ENCODE results near the gene INPP5F. TPM values are rescaled to one million over a fixed set of nuclear protein-coding genes. Genes with fewer than 3 reads are reported as not detected.

INPP5F gene
- total and polyA plus RNA-seq, 11 donors = 3.0 to 9.9 (median 6.4) TPM

GRCh38 chr10:119759832-119760231, 34.0 kb downstream of the INPP5F start:
- intact Hi-C loops (cut with DNase I) = loop anchor here in 5 of 10 donors (5.0 to 10.0 kb wide), 5 partner anchors 45 to 575 kb away; no protein-coding TSS in a partner anchor
- 92 to 97% (median 94%) methylated on average over 5 of the region's 5 CpGs for WGBS, 4 donors

GRCh38 chr10:119761106-119761505, 35.3 kb downstream of the INPP5F start:
- H3K4me3 ChIP-seq = no peak overlapping the region
- H3K9me3 ChIP-seq = no peaks in the 10 kb centered on the region
- WGBS, 4 donors = 86 to 93% (median 87%) methylated on average over 3 of the region's 3 CpGs
- DNase-seq (no peak), ATAC-seq (peak in 1 of 4 donors; percentile 42)
- H3K36me3 ChIP-seq = peaks cover 0 to 3% (median 0%) of the 10 kb centered on the region in 9 donors
- intact Hi-C loops (cut with DNase I) = no loop called here
- H3K27ac ChIP-seq = peak overlapping the region in 1 of 12 donors; percentile 69
- no peaks in the 10 kb centered on the region for H3K27me3 ChIP-seq
- peaks cover 0 to 4% (median 0%) of the 10 kb centered on the region in 12 donors for H3K4me1 ChIP-seq
- no peak for TF ChIP-seq POLR2A (IDR thresholded peaks at IDR 0.05)
- TF ChIP-seq, protein P1, sequence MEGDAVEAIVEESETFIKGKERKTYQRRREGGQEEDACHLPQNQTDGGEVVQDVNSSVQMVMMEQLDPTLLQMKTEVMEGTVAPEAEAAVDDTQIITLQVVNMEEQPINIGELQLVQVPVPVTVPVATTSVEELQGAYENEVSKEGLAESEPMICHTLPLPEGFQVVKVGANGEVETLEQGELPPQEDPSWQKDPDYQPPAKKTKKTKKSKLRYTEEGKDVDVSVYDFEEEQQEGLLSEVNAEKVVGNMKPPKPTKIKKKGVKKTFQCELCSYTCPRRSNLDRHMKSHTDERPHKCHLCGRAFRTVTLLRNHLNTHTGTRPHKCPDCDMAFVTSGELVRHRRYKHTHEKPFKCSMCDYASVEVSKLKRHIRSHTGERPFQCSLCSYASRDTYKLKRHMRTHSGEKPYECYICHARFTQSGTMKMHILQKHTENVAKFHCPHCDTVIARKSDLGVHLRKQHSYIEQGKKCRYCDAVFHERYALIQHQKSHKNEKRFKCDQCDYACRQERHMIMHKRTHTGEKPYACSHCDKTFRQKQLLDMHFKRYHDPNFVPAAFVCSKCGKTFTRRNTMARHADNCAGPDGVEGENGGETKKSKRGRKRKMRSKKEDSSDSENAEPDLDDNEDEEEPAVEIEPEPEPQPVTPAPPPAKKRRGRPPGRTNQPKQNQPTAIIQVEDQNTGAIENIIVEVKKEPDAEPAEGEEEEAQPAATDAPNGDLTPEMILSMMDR (IDR thresholded peaks at IDR 0.05) = no peak

More at GRCh38 chr10:119759832-119760231, 34.0 kb downstream of the INPP5F start:
- no peak overlapping the region for H3K4me3 ChIP-seq
- peak overlapping the region in 1 of 12 donors; percentile 69 for H3K27ac ChIP-seq
- TF ChIP-seq, protein P1 (IDR thresholded peaks at IDR 0.05) = no peak
- TF ChIP-seq POLR2A (IDR thresholded peaks at IDR 0.05) = no peak
- peaks cover 0 to 3% (median 0%) of the 10 kb centered on the region in 9 donors for H3K36me3 ChIP-seq
- H3K4me1 ChIP-seq = peaks cover 0 to 4% (median 0%) of the 10 kb centered on the region in 12 donors
- ATAC-seq (no peak), DNase-seq (no peak)
- no peaks in the 10 kb centered on the region for H3K9me3 ChIP-seq
- H3K27me3 ChIP-seq = no peaks in the 10 kb centered on the region

DNA sequence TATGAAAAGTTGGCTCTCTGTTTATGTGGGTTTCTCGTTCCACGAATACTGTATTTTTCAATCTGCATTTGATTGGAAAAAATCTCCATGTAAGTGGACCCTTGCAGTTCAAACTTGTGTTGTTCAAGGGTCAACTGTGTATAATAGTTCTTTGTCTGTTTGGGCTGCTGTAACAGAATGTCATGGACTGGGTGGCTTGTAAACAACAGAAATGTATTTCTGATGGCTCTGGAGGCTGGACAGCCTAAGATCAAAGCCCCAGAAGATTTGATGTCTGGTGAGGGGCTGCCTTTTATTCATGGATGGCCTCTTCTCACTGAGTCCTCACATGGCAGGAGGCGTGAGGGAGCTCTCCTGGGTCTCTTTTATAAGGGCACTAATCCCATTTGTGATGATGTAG, 36.2 kb downstream of the INPP5F start:
- intact Hi-C loops (cut with DNase I) = no loop called here
- H3K4me1 ChIP-seq = peaks cover 0 to 4% (median 0%) of the 10 kb centered on the region in 12 donors
- no peak for TF ChIP-seq POLR2A (IDR thresholded peaks at IDR 0.05)
- TF ChIP-seq, protein P1 (IDR thresholded peaks at IDR 0.05) = no peak
- 87 to 99% (median 93%) methylated on average over 3 of the region's 3 CpGs for WGBS, 4 donors
- H3K27me3 ChIP-seq = no peaks in the 10 kb centered on the region
- H3K36me3 ChIP-seq = peaks cover 0 to 3% (median 0%) of the 10 kb centered on the region in 9 donors
- H3K27ac ChIP-seq = peak overlapping the region in 1 of 12 donors; percentile 69
- no peak for ATAC-seq
- H3K4me3 ChIP-seq = no peak overlapping the region
- DNase-seq = no peak
- H3K9me3 ChIP-seq = no peaks in the 10 kb centered on the region

- H3K4me1 ChIP-seq = peaks cover 0 to 4% (median 0%) of the 10 kb centered on the region in 12 donors
- 88 to 96% (median 92%) methylated on average over 8 of the region's 8 CpGs for WGBS, 4 donors
- H3K36me3 ChIP-seq = peaks cover 0 to 3% (median 0%) of the 10 kb centered on the region in 9 donors
- ATAC-seq = no peak
- TF ChIP-seq POLR2A (IDR thresholded peaks at IDR 0.05) = no peak
- TF ChIP-seq, protein P1 (IDR thresholded peaks at IDR 0.05) = no peak
- no peak overlapping the region for H3K4me3 ChIP-seq
- DNase-seq = no peak
- H3K27me3 ChIP-seq = no peaks in the 10 kb centered on the region
- no peaks in the 10 kb centered on the region for H3K9me3 ChIP-seq
- H3K27ac ChIP-seq = no peak overlapping the region
- intact Hi-C loops (cut with DNase I) = no loop called here
Measured at GRCh38 chr10:119762805-119763798, 37.3 kb downstream of the INPP5F start.

Measured in heart left ventricle (tissue), 16 donors.